ENCODE measurements around the gene MSH5. TPM values are rescaled to one million over a fixed set of nuclear protein-coding genes. Genes with fewer than 3 reads are reported as not detected.

Gene MSH5
- total and polyA plus RNA-seq, 9 of the 15 experiments (the other 6 are each of a cell fraction or from before 2014, with no cell fraction given) = 12.5 to 104 (median 46.6) TPM

DNA sequence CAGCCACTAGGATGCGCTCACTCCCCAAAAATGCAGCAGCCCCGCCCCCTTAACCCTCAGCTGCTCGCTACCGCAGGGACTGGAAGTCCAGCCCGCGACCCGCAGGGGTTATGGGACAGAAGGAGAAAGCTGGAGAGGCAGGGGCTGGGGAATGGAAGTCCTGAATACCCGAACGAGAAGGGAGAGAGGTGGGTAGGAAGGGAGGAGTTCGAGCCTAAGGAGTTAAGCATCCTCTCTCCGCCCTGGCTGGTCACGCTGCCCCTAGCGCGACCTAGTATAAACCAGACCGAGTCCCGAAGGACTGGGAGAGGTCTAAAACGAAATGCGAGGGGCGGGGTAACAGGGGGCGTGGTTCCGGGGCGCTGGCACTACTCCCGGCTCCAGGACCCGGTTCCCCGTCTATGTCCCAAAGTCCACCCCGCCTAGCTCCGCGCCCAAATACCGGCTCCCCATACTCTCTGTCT is 10.3 kb upstream of the MSH5 start (continued):
- TF ChIP-seq YBX1 (IDR thresholded peaks at IDR 0.05) = no peak
- peak; percentile 21 to 29 for TF ChIP-seq TRIM24 (IDR thresholded peaks at IDR 0.05)
- TF ChIP-seq NEUROD1 (IDR thresholded peaks at IDR 0.05; ENCODE audit: borderline replicate concordance, low read depth, low read length, partially characterized antibody) = no peak
- TF ChIP-seq BCOR (IDR thresholded peaks at IDR 0.05) = peak; percentile 54; the same call in 1 of the 2 replicates
- no peak for TF ChIP-seq PTTG1 (tag; IDR thresholded peaks at IDR 0.05; ENCODE audit: low read depth)
- peak; percentile 94 for TF ChIP-seq ARID2 (IDR thresholded peaks at IDR 0.05)
- TF ChIP-seq, protein P1, sequence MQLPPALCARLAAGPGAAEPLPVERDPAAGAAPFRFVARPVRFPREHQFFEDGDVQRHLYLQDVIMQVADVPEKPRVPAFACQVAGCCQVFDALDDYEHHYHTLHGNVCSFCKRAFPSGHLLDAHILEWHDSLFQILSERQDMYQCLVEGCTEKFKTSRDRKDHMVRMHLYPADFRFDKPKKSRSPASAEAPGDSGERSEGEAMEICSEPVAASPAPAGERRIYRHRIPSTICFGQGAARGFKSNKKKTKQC (CRISPR knock-in tag; IDR thresholded peaks at IDR 0.05) = no peak
- TF ChIP-seq, protein P2, sequence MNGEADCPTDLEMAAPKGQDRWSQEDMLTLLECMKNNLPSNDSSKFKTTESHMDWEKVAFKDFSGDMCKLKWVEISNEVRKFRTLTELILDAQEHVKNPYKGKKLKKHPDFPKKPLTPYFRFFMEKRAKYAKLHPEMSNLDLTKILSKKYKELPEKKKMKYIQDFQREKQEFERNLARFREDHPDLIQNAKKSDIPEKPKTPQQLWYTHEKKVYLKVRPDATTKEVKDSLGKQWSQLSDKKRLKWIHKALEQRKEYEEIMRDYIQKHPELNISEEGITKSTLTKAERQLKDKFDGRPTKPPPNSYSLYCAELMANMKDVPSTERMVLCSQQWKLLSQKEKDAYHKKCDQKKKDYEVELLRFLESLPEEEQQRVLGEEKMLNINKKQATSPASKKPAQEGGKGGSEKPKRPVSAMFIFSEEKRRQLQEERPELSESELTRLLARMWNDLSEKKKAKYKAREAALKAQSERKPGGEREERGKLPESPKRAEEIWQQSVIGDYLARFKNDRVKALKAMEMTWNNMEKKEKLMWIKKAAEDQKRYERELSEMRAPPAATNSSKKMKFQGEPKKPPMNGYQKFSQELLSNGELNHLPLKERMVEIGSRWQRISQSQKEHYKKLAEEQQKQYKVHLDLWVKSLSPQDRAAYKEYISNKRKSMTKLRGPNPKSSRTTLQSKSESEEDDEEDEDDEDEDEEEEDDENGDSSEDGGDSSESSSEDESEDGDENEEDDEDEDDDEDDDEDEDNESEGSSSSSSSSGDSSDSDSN (IDR thresholded peaks at IDR 0.05; ENCODE audit: borderline replicate concordance in 1 of 2, low read depth in 2 of 2, low read length in 2 of 2) = peak in 1 of 2 experiments; percentile 76; a peak in 2 of 4 replicates
- TF ChIP-seq, protein P3, sequence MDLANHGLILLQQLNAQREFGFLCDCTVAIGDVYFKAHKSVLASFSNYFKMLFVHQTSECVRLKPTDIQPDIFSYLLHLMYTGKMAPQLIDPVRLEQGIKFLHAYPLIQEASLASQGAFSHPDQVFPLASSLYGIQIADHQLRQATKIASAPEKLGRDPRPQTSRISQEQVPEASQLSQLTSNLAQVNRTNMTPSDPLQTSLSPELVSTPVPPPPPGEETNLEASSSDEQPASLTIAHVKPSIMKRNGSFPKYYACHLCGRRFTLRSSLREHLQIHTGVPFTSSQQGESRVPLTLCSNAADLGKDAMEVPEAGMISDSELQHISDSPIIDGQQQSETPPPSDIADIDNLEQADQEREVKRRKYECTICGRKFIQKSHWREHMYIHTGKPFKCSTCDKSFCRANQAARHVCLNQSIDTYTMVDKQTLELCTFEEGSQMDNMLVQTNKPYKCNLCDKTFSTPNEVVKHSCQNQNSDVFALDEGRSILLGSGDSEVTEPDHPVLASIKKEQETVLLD (IDR thresholded peaks at IDR 0.05) = peak; percentile 48; the same call in 1 of the 2 replicates
- peak; percentile 75 for TF ChIP-seq SMARCA5 (IDR thresholded peaks at IDR 0.05)
- TF ChIP-seq NR2C2 (CRISPR knock-in tag; IDR thresholded peaks at IDR 0.05) = peak; percentile 47; the same call in 1 of the 2 replicates
- no peak for TF ChIP-seq NR2C2 (tag; IDR thresholded peaks at IDR 0.05)
- peak; percentile 87 for TF ChIP-seq CHCHD3 (CRISPR knock-in tag; IDR thresholded peaks at IDR 0.05)
- peak; percentile 18 for TF ChIP-seq SIRT6 (IDR thresholded peaks at IDR 0.05; ENCODE audit: low read depth, low read length)
- TF ChIP-seq PYGO2 (tag; IDR thresholded peaks at IDR 0.05) = 0 out of 2 replicates have a peak, but pooled peaks have one; percentile 34
- TF ChIP-seq, protein P4, sequence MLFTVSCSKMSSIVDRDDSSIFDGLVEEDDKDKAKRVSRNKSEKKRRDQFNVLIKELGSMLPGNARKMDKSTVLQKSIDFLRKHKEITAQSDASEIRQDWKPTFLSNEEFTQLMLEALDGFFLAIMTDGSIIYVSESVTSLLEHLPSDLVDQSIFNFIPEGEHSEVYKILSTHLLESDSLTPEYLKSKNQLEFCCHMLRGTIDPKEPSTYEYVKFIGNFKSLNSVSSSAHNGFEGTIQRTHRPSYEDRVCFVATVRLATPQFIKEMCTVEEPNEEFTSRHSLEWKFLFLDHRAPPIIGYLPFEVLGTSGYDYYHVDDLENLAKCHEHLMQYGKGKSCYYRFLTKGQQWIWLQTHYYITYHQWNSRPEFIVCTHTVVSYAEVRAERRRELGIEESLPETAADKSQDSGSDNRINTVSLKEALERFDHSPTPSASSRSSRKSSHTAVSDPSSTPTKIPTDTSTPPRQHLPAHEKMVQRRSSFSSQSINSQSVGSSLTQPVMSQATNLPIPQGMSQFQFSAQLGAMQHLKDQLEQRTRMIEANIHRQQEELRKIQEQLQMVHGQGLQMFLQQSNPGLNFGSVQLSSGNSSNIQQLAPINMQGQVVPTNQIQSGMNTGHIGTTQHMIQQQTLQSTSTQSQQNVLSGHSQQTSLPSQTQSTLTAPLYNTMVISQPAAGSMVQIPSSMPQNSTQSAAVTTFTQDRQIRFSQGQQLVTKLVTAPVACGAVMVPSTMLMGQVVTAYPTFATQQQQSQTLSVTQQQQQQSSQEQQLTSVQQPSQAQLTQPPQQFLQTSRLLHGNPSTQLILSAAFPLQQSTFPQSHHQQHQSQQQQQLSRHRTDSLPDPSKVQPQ (CRISPR knock-in tag; IDR thresholded peaks at IDR 0.05; ENCODE audit: borderline replicate concordance) = no peak
- peak; percentile 83; the same call in 1 of the 2 replicates for TF ChIP-seq KLF6 (CRISPR knock-in tag; IDR thresholded peaks at IDR 0.05; ENCODE audit: borderline replicate concordance)
- TF ChIP-seq NR2C1 (IDR thresholded peaks at IDR 0.05) = no peak
- peak; percentile 66 for TF ChIP-seq NR2C1 (tag; IDR thresholded peaks at IDR 0.05)
- no peak; the same call in 1 of the 2 replicates for TF ChIP-seq NR4A1 (CRISPR knock-in tag; IDR thresholded peaks at IDR 0.05)
- 0 out of 2 replicates have a peak, but pooled peaks have one; percentile 48 for TF ChIP-seq NR4A1 (tag; IDR thresholded peaks at IDR 0.05)
- TF ChIP-seq, protein P5, sequence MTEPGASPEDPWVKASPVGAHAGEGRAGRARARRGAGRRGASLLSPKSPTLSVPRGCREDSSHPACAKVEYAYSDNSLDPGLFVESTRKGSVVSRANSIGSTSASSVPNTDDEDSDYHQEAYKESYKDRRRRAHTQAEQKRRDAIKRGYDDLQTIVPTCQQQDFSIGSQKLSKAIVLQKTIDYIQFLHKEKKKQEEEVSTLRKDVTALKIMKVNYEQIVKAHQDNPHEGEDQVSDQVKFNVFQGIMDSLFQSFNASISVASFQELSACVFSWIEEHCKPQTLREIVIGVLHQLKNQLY (CRISPR knock-in tag; conservative IDR thresholded peaks at IDR 0.05) = 0 out of 4 replicates have a peak, but pooled peaks of 1 of the 2 experiments have one; percentile 56
